DND-41 (cell line): ENCODE results near the gene FAM149A.

Experiments used
- ATAC-seq: fragments of 200-7000 bp; cut with Tn5 transposase; 3 replicates; pipeline ENCODE4 v1.9.1; 2021; ENCODE audit warnings: low read depth; ENCODE audit not compliant: insufficient read depth
- DNase-seq: peaks from one replicate; pipeline ENCODE4 v3.0.0-alpha.2; 2020
- H2AFZ ChIP-seq: 2 replicates; pipeline ENCODE4 v1.6.0; 2012; ENCODE audit warnings: low read depth, low read length
- H3K27ac ChIP-seq: 2 replicates; pipeline ENCODE4 v1.5.1; 2012; ENCODE audit warnings: low read length, inconsistent platforms
- H3K27me3 ChIP-seq: fragments of 200-600 bp; sonication (generic); 2 replicates; pipeline ENCODE4 v1.6.0; 2012; ENCODE audit warnings: low read length, mild to moderate bottlenecking, inconsistent platforms; ENCODE audit not compliant: insufficient read depth, poor library complexity
- H3K36me3 ChIP-seq: 2 replicates; pipeline ENCODE4 v1.5.1; 2012; ENCODE audit warnings: low read length, inconsistent platforms; ENCODE audit not compliant: insufficient read depth
- H3K4me1 ChIP-seq: 2 replicates; pipeline ENCODE4 v1.5.1; 2012; ENCODE audit warnings: mild to moderate bottlenecking, low read length; ENCODE audit not compliant: insufficient read depth
- H3K4me2 ChIP-seq: 2 replicates; pipeline ENCODE4 v1.6.0; 2012; ENCODE audit warnings: mild to moderate bottlenecking, moderate library complexity, low read length, inconsistent platforms; ENCODE audit not compliant: insufficient read depth
- H3K4me3 ChIP-seq, 2 experiments: fragments of 200-600 bp in 1 of 2; shearing (Covaris generic) in 1 of 2; 2 replicates each; pipeline ENCODE4 v1.5.1; 2012 to 2016; ENCODE audit warnings: inconsistent platforms in 2 of 2, low read length in 2 of 2, mild to moderate bottlenecking in 2 of 2, low read depth in 1 of 2, moderate library complexity in 1 of 2
- H3K79me2 ChIP-seq: 2 replicates; pipeline ENCODE4 v1.6.0; 2012; ENCODE audit warnings: low read length, inconsistent platforms; ENCODE audit not compliant: insufficient read depth
- H3K9ac ChIP-seq: 2 replicates; pipeline ENCODE4 v1.6.0; 2012; ENCODE audit warnings: low read depth, mild to moderate bottlenecking, inconsistent platforms, low read length, moderate library complexity
- H3K9me3 ChIP-seq: 2 replicates; pipeline ENCODE4 v1.5.1; 2012; ENCODE audit warnings: low read length, moderate library complexity, mild to moderate bottlenecking, inconsistent platforms; ENCODE audit not compliant: insufficient read depth, severe bottlenecking
- H4K20me1 ChIP-seq: 2 replicates; pipeline ENCODE4 v1.6.0; 2012; ENCODE audit warnings: low read length; ENCODE audit not compliant: insufficient read depth
- EZH2 ChIP-seq: IDR thresholded peaks from 3 replicates; pipeline ENCODE4 v1.6.1; 2012; ENCODE audit warnings: borderline replicate concordance, low read depth, mild to moderate bottlenecking, moderate library complexity, low read length, inconsistent platforms; ENCODE audit not compliant: severe bottlenecking
- TF ChIP-seq, protein P1 (sequence below): IDR thresholded peaks from 2 replicates; pipeline ENCODE4 v1.5.1; 2012; ENCODE audit warnings: borderline replicate concordance, low read length, moderate library complexity, mild to moderate bottlenecking; ENCODE audit not compliant: poor library complexity, severe bottlenecking; ENCODE audit errors: extremely low read depth

FAM149A gene

DNA sequence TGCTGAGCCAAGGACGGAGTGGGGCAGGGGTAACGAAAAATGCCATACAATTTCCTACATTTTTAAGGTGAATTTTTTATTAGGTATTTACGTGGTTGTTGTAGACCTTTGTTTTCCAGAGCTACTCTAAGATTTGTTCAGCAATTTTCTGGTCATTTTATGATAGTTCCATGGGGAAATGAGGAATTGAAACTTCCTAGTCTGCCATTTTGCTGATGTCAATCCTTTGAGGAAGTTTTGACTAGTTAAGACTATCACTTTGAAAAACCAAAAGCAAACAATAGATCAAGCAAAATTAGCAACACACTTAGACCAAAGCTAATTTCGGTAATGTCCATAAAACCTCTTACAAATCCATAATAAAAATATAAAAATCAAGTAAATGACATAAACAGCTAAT lies 42.6 kb upstream of the FAM149A start:
- Histone ChIP-seq H3K27me3 (no peaks in the 10 kb centered on the region), H3K9me3 (peaks cover 4% of the 10 kb centered on the region), H3K4me3 (no peak overlapping the region), H3K36me3 (no peaks in the 10 kb centered on the region), H3K27ac (no peak overlapping the region), H2AFZ (no peak overlapping the region), H3K4me2 (no peak overlapping the region), H4K20me1 (no peaks in the 10 kb centered on the region), H3K9ac (no peak overlapping the region), H3K79me2 (no peaks in the 10 kb centered on the region), H3K4me1 (no peaks in the 10 kb centered on the region)
- TF ChIP-seq, protein P1, sequence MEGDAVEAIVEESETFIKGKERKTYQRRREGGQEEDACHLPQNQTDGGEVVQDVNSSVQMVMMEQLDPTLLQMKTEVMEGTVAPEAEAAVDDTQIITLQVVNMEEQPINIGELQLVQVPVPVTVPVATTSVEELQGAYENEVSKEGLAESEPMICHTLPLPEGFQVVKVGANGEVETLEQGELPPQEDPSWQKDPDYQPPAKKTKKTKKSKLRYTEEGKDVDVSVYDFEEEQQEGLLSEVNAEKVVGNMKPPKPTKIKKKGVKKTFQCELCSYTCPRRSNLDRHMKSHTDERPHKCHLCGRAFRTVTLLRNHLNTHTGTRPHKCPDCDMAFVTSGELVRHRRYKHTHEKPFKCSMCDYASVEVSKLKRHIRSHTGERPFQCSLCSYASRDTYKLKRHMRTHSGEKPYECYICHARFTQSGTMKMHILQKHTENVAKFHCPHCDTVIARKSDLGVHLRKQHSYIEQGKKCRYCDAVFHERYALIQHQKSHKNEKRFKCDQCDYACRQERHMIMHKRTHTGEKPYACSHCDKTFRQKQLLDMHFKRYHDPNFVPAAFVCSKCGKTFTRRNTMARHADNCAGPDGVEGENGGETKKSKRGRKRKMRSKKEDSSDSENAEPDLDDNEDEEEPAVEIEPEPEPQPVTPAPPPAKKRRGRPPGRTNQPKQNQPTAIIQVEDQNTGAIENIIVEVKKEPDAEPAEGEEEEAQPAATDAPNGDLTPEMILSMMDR = no peak
- TF ChIP-seq EZH2 = no peak
- no peak for ATAC-seq
- no peak for DNase-seq

DNA sequence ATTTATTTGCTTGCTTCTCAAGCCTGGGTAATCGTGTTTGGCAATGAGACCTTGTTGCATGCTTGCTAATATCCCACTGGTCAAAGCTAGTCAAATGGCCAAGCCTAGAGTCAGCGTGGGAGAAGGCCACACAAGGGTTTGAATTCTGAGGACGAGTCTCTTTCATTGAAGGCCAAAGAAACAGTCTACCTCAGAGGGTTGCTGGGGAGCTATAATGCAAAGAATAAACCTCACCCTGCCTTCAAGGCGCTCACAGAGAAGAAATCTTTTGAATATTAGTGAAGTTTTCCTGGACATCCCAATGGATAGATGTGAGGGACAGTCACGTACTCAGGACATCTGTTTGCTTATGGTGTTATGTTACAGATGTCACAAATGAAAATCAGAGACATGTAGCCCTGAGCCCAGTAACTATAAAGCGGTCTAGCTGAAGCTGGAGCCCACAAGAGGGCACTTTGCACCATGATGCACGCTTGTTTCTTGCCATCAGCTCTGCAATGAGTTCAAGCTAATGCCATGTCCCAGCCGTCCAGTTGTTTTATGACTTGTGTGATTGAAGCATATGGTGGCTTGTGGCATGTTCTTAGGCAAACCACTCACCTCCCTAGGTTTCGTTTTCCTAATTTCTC lies 36.6 kb upstream of the FAM149A start:
- Histone ChIP-seq H3K27ac (no peak overlapping the region), H3K9me3 (no peaks in the 10 kb centered on the region), H3K9ac (peak overlapping the region; percentile 59), H4K20me1 (no peaks in the 10 kb centered on the region), H3K79me2 (no peaks in the 10 kb centered on the region), H2AFZ (peak overlapping the region; percentile 85), H3K4me1 (peaks cover 20% of the 10 kb centered on the region), H3K4me2 (peak overlapping the region; percentile 72), H3K27me3 (no peaks in the 10 kb centered on the region), H3K36me3 (no peaks in the 10 kb centered on the region), H3K4me3 (peak overlapping the region in 1 of 2 experiments; percentile 68; a peak in 2 of 4 replicates)
- DNase-seq (peak; percentile 35), ATAC-seq (peak; percentile 69)
- no peak for TF ChIP-seq EZH2
- TF ChIP-seq, protein P1 = peak; percentile 70

DNA sequence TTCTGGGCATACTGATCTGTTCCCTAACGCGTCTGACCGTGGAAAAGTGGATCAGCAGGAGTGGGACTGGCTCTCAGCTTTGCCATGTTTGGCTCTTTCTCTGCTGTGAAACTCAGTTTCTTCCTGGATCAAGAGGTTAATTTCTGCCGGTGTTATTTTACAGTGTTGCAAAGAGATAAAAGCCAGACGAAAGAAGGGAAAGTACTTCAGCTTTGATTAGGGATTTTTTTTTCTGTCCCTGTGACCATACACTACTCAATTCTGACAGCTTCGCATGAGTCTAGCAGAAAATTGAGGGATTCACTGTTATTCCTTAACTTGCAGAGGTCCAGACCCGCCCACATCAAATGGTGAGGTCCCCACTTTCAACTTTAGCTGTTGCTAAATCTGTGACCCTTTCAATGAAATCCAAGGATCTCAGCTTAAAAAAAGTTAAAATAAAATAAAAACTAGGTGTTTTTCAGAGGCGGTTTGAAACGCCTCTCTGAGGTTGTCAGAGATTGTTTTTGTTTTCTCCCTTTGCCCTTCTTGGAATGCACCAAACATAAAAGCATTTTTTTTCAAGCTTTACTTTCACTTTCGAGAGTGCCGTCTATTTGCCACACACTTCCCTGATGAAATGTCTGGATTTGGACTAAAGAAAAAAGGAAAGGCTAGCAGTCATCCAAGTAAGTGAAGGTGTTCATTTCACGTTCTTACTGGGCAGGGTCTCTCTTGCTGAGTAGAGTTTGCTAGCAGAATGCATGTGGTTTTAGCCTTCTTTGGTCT lies 35.7 kb upstream of the FAM149A start, which contains the start of gene TLR3:
TLR3 (plus strand) TSS at position 576 of the 768 bp plus-strand sequence. CDS start 7,464 bp downstream, outside the sequence.
- H3K4me3 ChIP-seq = peak within 1 kb of the TSS; percentile 68 to 70
- peak; percentile 65 for ATAC-seq

More for the DNA sequence above, 35.7 kb upstream of the FAM149A start, which contains the start of gene TLR3:
- Histone ChIP-seq H3K27me3 (no peaks in the 10 kb centered on the region), H2AFZ (peak within 1 kb of the TSS; percentile 85), H3K9ac (peak within 1 kb of the TSS; percentile 59), H4K20me1 (no peaks in the 10 kb centered on the region), H3K4me2 (peak within 1 kb of the TSS; percentile 72), H3K27ac (peak within 1 kb of the TSS; percentile 64), H3K9me3 (no peaks in the 10 kb centered on the region), H3K4me1 (peaks cover 20% of the 10 kb centered on the region), H3K36me3 (no peaks in the 10 kb centered on the region), H3K79me2 (no peaks in the 10 kb centered on the region)
- peak; percentile 26 for DNase-seq
- TF ChIP-seq, protein P1 = no peak
- no peak for TF ChIP-seq EZH2
